Globus pallidus (tissue), 1 donor: ENCODE measurements around the gene RNF25.
A peak's percentile ranks its signal among the peaks of the same experiment; 100 is the strongest.

ENCODE experiments used
- DNase-seq: peaks from one replicate; pipeline ENCODE4 v3.0.0-alpha.2; 2015; ENCODE audit warnings: low spot score

Gene RNF25

GRCh38 chr2:218679119-218679518, 7.3 kb upstream of the RNF25 start:
- no peak for DNase-seq

- DNase-seq = no peak
These were observed 627 bp downstream of the RNF25 start for GRCh38 chr2:218671097-218671653.

GRCh38 chr2:218664653-218665052, 7.1 kb downstream of the RNF25 start:
- no peak for DNase-seq

GRCh38 chr2:218663901-218664300, 7.9 kb downstream of the RNF25 start:
- no peak for DNase-seq

GRCh38 chr2:218662827-218663226, 9.0 kb downstream of the RNF25 start:
- no peak for DNase-seq

- no peak for DNase-seq
These were observed 9.4 kb downstream of the RNF25 start for GRCh38 chr2:218662377-218662776.

- no peak for DNase-seq
These were observed 11.8 kb downstream of the RNF25 start for GRCh38 chr2:218659988-218660358.

GRCh38 chr2:218659258-218659987, 12.4 kb downstream of the RNF25 start, which contains the start of the genes BCS1L and ZNF142:
BCS1L (plus strand) TSS chr2:218659683; CDS start chr2:218660988, 1,305 bp downstream.
ZNF142 (minus strand) TSS chr2:218659623; CDS start chr2:218656429, 3,194 bp downstream.
- DNase-seq = peak; percentile 90

GRCh38 chr2:218658671-218659257, 13.0 kb downstream of the RNF25 start:
- peak; percentile 12 for DNase-seq

GRCh38 chr2:218655751-218656150, 16.1 kb downstream of the RNF25 start:
- DNase-seq = no peak

- DNase-seq = no peak
These were observed 23.1 kb downstream of the RNF25 start for GRCh38 chr2:218648787-218649100.

GRCh38 chr2:218648088-218648786, 23.6 kb downstream of the RNF25 start:
- peak; percentile 33 for DNase-seq

- DNase-seq = no peak
These were observed 26.7 kb downstream of the RNF25 start for GRCh38 chr2:218645126-218645525.

GRCh38 chr2:218644721-218645120, 27.1 kb downstream of the RNF25 start:
- DNase-seq = no peak

GRCh38 chr2:218643751-218644310, 28.0 kb downstream of the RNF25 start:
- no peak for DNase-seq

GRCh38 chr2:218642786-218643185, 29.0 kb downstream of the RNF25 start:
- no peak for DNase-seq

- DNase-seq = no peak
These were observed 29.6 kb downstream of the RNF25 start for GRCh38 chr2:218642121-218642656.

- DNase-seq = no peak
These were observed 33.4 kb downstream of the RNF25 start for GRCh38 chr2:218638372-218638771.

- DNase-seq = no peak
These were observed 36.1 kb downstream of the RNF25 start for GRCh38 chr2:218635719-218636118.

GRCh38 chr2:218631837-218632236, 40.0 kb downstream of the RNF25 start:
- no peak for DNase-seq

- DNase-seq = no peak
These were observed 43.9 kb downstream of the RNF25 start for GRCh38 chr2:218627939-218628338.

- no peak for DNase-seq
These were observed 45.4 kb downstream of the RNF25 start for GRCh38 chr2:218626369-218626768.
